ENCODE measurements around the gene OBSCN.
"Not testable (repeated sequence)": the region's sequence is repeated elsewhere in the genome, so short reads cannot be mapped to it uniquely, and the experiment has no call there.

Gene OBSCN

DNA sequence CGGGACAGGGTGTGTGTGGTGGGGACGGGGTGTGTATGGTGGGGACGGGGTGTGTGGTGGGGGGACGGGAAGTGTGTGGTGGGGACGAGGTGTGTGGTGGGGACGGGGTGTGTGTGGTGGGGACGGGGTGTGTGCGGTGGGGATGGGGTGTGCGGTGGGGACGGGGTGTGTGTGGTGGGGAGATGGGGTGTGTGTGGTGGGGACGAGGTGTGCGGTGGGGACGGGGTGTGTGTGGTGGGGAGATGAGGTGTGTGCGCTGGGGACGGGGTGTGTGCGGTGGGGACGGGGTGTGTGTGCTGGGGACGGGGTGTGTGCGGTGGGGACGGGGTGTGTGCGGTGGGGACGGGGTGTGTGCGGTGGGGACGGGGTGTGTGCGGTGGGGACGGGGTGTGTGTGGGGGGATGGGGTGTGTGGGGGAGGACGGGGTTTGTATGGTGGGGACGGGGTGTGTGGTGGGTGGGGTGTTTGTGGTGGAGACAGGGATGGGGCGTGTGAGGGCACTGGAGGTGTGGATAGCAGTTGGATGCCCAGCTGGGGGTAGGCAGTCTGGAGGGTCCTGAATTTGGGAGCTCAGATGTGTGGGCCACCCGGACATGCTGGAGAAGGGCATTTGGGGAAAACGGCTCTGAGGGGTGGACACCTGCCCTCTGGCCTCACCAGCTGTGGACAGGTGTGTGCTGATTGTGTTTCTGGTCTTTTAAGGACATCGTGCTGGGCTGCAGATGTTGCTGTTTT, 25.4 kb upstream of the OBSCN start:
- FAIRE-seq (no peak), DNase-seq (ENCODE audit: low spot score) (no peak)

DNA sequence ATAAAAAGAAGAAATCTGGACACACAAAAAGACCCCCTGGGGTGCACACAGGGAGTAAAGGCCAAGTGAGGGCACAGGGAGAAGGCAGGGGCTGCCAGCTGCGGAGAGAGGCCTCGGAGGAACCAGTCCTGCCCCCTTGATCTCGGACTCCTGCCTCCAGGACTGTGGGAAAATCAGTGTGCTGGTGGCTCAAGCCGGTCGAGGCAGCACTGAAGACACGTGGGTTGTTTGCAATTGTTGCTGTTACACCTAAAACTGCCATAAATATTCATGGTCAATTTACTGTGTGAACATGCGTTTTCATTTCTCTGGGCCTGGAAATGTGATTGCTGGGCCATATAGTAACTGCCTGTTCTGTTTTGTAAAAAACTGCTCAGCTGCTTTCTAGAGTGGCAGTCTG, 23.7 kb upstream of the OBSCN start:
- no peak for FAIRE-seq
- no peak for DNase-seq (ENCODE audit: low spot score)

DNA sequence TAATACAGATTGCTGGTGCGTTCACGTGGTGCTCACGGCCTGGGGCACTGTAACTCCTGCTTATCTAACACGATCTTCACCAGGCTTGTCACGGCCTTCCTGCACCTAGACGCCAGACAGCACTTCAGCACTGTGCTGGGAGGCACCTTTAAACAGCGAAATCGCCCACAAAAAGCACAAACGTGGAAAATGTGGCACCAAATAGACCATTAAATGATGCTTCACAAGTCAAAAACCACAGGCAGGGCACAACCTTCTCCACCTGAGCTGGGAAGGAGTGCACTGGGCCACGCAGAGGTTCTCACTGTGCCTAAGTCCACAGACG, 22.2 kb upstream of the OBSCN start:
- FAIRE-seq: no peak
- no peak for DNase-seq (ENCODE audit: low spot score)

DNA sequence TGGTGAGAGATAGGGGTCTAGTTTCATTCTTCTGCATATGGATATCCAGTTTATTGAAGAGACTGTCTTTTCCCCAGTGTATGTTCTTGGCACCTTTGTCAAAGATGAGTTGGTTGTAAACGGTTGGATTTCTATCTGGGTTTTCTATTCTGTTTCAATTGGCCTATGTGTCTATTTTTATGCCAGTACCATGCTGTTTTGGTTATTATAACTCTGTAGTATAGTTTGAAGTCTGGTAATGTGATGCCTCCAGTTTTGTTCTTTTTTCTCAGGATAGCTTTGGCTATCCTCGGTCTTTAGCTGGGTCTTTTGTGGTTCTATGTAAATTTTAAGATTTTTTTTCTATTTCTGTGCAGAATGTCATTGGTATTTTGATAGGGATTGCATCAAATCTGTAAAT, 19.6 kb upstream of the OBSCN start:
- FAIRE-seq; DNase-seq (ENCODE audit: low spot score): not testable (repeated sequence)

DNA sequence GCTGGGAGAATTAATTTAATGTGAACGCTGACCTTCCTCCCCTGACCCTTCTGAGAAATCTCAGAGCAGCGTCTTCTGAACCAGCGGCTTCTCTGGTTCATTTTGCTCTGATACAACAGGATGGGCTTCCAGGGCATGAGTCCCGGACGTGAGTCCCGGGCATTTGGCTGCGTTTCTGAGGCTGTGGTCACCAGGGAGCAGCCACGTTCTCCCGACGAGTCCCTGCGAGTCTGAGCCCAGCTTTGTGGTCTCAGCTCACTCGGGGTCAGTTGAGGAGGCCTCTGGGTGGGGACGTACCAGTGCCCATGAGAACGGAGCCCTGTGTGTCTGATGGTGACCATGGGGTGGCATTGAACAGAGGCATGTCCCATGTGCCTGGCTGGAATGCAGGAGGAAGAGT, 17.7 kb upstream of the OBSCN start:
- no peak for DNase-seq (ENCODE audit: low spot score)
- no peak for FAIRE-seq

DNA sequence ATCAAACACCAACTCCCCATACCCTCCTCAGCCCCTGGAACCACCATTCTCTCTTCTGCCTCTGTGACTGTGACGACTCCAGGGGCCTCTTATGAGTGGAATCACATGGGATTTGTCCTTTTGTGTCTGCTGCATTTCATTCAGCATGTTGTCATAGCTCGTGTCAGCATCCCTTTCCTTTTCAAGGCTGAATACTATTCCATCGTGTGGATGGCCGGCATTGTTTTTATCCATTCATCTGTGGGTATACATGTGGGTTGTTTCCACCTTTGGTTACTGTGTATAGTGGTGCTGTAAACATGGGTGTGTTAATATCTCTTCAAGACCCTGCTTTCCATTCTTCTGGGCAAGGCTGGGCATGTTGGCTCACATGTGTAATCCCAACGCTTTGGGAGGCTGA, 17.1 kb upstream of the OBSCN start:
- DNase-seq (ENCODE audit: low spot score): no peak
- no peak for FAIRE-seq

DNA sequence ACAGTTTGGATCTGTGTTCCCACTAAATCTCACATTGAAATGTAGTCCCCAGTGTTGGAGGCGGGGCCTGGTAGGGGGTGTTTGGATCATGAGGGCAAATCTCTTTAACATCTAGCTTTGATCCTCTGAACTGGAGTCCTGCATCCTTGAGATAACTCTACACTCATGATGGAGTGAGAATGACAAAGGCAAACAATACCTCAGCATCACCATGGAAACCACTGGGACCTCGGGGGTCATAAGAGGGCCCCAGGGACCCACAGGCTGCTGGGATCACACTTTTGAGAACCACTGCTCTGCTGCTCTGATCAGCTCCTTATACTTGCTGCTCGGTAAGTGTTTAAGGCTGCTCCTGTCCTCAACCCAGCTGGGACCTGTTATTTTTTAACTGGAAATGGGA, 13.4 kb upstream of the OBSCN start:
- FAIRE-seq: no peak
- no peak for DNase-seq (ENCODE audit: low spot score)

DNA sequence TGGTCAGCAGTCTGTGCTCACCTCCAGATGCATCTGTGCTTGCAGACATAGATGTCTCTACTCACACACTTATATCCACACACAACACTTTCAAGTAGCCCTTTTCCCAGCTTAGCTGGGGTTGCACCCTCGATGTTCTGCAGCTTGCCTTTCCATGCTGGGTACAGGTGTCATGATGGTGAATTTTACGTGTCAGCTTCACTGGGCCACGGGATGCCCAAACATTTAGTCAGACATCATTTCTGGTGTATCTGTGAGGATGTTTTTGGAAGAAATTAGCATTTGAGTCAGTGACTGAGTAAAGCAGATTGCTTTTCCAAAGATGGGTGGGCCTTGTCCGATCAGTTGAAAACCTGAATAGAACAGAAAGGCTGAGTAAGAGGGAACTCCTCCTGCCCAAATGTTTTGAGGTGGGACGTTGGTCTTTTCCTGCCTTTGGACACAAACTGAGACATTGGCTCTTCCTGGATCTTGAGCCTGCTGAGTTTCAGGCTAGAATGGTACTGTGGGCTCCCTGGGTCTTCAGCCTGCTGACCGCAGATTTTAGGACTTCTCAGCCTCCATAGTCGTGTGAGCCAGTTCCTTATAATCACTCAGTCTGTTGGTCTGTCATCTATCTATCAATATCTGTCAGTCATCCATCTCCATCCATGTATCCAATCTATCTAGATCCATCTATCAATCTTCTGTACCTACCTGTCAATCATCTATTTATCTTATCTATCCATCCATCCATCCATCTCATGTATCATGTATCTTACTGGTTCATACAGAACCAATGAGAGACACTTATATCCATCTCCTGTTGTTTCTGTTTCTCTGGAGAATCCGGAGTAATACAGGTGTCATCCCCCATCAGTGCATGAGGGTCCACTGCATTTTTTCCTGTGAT, 12.7 kb upstream of the OBSCN start:
- DNase-seq (ENCODE audit: low spot score) (no peak), FAIRE-seq (no peak)

DNA sequence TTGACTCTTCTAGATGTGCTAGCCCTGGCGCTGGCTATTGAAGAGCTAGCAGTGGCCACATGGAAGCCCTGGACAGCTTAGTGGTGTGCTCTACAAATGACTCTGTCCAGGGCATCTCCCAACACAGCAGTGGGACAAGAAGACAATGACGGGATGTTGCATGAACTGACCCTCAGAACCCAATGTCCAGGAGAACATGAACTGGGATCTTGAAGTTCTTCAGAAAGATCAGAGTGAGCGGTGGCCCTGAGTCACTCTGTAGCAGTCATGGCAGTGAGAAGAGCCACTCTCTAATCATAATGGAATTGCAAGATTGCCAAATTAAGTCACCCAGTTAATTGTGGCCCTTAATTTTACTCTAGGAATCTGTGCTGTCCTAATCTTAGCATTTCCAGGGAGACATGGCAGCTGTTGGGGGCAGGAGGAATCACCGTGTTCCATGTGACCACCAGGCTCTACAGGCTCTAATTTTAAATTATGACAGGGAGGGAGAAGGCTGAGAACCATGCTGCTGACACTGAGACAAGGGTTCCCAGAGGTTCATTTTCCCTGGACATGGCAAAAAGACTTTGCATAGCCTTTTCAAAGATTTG, 10.2 kb upstream of the OBSCN start:
- DNase-seq (ENCODE audit: low spot score) (no peak), FAIRE-seq (no peak)

DNA sequence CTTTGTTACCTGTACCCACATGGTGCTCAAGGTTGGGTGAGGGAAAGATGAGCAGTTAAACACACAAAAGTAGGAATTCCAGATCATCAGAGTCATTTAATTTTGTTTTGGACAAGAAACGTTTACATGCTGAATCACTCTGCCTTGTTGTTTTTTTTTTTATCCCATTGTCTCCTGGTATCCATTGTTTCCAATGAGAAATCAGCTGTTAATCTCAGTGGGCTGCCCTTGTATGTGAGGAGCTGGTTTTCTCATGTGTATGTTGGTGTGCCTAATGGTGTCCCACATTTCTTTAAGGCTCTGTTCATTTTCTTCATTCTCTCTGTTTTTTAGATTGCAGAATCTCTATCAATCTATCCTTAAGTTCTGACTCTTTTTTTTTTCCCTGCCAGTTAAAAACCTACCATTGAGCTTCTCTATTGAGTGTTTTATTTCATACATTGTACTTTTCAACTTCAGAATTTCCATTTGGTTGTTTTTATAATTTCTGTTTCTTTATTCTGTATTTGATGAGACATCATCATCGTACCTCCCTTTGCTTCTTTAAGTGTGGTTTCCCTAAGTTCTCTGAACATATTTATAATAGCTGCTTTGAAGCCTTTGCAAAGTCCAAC, 8.8 kb upstream of the OBSCN start:
- no peak for FAIRE-seq
- peak; percentile 55 for DNase-seq (ENCODE audit: low spot score)

DNA sequence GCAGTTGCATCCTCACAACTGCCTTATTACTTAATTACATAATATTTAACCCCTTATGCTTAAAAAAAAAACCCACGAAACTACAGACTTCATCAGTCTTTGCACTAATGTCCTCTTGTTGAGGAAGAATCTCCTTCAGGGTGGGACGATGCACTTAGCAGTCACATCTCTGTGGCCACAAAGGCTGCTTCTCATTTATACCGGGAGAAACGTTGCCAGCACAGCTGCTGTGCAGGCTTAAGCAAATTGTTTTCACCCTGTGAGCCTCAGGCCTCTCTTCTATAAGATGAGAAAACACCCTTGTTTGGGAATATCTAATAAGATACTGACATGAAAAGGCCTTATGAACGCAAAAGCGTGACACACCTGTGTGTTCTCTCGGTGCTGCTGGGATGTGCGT, 2.9 kb upstream of the OBSCN start:
- FAIRE-seq: no peak
- DNase-seq (ENCODE audit: low spot score): no peak

DNA sequence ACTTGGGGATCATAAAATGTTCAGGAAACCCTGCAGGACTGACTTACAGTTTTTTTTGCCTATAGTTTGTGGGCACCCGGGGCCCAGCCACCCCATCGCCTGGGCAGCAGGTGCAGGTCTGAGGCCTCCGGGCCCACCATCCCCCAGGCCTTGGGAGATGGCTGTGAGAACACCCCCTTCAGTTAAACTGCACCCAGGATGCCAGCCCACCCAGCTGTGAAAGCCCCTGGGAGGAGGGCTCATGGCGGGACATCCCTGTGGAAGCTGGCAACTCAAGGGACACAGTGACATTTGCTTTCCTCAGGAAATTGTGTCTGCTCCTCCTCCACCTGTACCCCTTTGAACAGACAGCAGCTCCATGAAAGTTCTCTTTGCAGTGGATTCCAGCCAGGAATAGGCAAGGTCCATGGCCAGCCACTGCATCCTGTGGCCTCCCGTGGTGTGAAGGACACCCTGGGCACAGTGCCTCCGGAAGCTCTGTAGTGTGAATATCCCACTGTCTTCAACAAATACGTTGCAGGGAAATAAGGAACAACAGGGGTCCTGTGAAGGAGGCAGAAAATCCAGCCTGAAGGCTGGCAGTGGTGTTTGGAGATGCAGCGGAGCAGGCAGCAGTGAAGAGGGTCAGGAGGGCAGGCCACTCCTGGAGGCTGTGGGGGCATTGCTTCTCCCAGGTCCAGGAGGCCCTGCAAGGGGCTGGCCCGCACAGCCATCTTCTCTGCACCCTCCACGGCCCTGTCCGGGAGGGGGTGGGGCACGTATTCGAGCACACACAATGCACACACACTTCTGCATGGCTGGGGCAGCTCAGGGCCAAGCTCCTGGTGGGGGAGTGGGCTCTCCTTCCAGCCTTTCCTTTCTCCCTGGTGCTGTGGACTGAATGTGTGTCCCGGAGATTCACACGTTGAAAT, 2.1 kb upstream of the OBSCN start:
- DNase-seq (ENCODE audit: low spot score): no peak
- FAIRE-seq: no peak

DNA sequence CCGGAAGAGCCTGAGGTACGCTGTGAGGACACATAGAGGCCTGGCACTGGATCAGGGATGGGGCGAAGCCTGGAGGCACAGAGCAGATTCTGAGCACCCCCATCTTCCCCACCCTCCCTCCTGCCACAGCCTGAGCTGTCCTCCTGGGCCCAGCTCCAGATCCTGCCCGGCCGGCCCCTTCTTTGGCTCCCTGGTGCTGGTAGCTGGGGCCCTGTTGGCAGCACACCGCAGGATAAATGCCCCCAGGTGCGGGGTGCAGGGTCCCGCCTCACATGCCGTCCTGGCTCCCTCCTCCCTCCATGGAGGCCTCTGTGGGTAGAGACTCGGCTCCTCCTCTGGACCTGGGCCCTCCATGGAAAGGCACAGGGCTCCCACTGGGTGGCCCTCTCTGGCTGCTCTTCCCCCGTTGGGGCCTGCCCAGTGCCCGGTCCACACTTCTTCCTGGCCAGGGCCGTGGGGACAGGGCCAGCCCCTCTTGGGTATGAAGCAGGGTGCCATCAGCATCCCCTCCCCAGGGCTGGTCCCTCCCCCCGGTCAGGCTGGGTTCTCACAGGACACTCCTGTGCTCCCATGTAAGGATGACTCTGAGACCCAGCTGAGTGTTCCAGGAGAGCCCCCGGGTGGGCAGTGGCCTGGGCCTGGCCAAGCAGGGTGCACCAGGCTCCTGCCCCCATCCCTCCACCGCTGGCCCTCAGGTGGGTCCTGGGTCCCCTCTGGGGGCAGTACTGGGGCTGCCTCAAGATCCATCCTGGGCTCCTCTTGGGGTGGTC, 1.1 kb upstream of the OBSCN start:
- no peak for DNase-seq (ENCODE audit: low spot score)
- no peak for FAIRE-seq

DNA sequence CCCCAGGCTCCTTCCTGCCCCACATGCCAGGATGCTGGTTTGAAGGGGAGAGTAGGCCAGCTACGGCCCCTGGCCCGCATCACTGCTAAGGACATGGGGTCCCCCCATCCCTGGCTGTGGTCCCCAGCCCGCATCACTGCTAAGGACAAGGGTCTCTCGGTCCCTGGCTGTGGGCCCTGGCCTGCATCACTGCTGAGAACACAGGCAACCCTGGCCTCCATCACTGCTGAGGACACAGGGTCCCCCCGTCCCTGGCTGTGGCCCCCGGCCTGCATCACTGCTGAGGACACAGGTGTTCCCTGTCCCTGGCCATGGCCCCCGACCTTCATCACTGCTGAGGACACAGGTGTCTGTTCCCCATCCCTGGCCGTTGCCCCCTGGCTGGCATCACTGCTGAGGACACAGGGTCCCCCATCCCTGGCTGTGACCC, 448 bp upstream of the OBSCN start:
- FAIRE-seq (no peak), DNase-seq (ENCODE audit: low spot score) (no peak)

DNA sequence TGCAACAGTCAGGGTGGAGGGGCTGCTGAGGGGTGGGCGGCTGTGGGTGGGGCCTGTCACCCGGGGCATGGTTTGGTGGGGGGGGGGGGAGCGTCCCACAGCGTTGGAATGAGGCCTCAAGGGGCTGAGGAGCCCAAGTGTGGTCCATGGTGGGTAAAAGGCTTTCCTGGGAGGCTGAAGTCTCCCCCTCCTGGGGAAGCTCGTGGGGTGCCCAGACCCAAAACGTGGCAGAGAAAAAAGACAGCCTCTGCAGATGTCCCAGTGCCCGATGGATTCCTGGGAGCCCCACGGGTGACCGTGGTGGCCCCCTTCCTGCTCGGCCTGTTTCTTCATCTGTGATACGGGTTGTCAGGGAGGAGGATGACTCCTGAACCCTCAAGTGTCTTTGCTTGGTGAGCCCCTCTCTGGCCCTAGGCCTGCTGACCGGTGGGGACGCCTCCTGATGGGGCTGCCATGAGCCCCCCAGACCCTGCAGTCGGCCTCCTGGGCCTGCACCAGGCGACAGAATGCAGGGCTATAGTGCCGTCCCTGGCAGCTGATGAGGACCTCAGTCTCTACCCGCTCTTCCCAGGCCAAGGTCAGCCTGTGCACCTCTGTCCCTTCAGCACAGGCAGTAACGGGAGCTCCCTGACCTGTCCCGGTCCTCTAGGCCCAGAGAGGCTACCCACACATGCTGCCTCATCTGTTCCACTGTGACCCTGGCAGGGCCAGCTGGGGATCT, 1.1 kb downstream of the OBSCN start:
- FAIRE-seq: no peak

DNA sequence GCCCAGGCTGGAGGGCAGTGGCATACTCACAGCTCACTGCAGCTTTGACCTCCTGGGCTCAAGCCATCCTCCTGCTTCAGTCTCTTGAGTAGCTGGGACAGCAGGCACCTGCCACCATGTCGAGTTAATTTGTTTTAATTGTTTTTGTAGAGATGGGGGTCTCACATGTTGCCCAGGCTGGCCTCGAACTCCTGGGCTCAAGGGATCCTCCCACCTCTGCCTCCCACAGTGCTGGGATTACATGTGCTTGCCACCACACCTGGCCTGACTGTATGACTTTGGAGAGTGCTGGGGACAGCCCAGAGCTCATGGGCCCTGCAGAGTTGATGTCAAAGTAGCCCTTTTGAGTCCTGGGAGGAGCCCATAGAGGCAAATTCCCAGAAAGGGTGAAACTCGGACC, 1.8 kb downstream of the OBSCN start:
- DNase-seq (ENCODE audit: low spot score): no peak
- FAIRE-seq: no peak

More for the DNA sequence above, 1.1 kb downstream of the OBSCN start:
- no peak for DNase-seq (ENCODE audit: low spot score)

DNA sequence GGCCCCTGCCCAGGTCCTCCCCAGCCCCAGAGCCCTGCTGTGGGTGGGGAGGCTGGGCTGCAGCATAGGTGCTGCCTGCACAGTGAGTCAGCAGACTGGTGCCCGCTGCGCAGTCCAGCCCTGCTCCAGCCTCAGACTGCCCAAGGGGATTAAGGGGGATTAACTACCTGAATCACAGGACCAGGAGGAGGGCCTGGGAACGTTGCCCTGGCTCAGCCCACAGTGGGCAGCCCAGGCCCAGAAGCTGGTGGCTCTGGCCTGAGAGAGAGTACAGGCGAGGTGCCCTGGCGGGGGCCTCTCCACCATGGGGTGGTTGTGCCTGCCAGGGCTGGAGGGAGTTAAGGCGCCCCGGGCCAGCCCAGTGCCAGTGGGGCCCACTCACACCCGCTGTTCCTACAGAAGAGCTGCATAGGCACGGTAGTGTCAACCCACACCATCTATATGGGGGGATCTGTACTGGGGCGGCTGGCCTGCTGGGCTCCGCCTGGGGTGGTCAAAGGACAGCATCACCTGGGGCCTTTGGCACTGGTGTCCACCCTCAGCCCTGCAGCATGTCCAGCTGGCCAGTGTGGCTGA, 2.3 kb downstream of the OBSCN start:
- no peak for FAIRE-seq
- no peak for DNase-seq (ENCODE audit: low spot score)

DNA sequence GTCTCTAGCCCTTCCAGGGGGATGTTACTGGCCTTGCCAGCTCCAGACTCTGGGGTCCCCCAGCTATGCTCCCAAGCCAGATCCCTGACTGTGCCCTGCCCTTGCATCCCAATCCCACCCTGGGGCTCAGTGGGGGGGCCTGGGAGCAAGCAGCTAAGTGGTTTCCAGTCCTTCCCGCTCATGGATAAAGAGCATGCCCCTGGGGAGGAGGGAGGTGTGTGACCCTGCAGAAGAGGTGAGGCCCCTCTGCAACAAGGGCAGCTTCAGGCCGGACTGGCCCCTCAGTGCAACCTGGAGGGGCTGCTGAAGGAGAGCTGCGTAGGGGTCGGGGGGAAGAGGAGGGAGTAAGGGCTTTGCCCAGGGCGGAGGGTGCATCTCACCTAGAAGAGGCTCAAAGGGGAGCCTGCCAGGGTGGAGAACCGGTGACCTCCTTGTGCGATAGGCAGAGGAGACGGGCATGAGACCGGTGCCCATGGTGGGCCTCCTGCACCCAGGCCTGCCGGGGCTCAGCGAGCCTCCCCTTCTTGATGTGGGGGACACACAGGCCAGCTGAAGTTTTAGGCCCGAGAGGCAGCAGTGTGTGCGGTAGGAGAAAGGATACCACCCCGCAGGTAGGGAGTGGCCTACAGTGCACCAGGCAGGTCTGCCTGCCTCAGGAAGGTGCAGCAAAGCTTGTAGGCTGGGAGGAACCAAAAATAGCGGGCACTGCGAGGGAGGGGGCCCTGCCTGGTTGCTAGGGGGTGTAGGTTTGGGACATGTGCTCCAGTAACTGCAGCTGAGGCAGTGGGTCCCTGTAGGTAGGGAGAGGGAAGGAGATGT, 3.1 kb downstream of the OBSCN start:
- FAIRE-seq (no peak), DNase-seq (ENCODE audit: low spot score) (no peak)

Data from urothelium cell line (cell line).